SKM-1 treated with dmso at 0.1 percent for 144 hours (cell line): Measurements from ENCODE around the gene OR5H1.
"Not testable (repeated sequence)": the region's sequence is repeated elsewhere in the genome, so short reads cannot be mapped to it uniquely, and the experiment has no call there.

Source experiments
- DNase-seq: peaks from one replicate; lab custom pipeline; 2025; ENCODE audit not compliant: unreplicated experiment; lab: John Stamatoyannopoulos, UW

OR5H1 gene

DNA sequence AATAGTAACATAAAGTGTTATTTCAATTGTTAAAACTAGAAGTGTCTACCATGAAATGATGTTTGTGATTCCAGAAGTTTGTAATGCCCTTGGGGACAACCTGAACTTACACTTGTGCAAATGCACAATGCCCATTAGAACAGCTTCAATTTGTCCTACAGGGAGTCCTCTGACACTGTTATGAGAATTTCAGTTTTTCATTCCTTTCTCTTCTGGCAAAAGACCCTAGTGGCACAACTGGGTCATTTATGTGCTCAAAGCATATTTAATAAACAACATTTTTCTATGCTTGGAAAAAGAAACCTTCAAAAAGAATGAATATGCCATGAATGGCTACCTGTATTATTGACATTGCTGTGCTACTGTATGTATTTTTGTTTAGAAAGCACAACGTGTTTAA lies at the start of gene OR5H1:
TSS of gene OR5H1 (plus strand) at position 301 of the 400 bp plus-strand sequence. CDS start 1,977 bp downstream, outside the sequence.
- DNase-seq = no peak

DNA sequence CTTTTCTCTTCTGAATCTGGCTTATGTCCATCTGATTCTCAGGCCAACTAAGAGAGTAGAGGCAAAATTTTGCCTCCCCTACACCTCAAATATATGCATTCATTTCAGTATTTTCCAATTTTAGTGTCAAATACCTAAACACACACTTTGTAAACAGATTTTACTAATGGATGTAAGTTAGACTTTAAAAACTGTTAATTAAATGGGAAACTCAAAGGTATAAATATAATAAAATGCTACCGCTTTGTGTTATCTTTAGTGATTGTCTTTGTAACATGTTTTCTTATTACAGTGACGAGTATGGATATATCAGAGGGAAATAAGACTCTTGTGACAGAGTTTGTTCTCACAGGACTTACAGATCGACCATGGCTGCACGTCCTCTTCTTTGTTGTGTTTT lies 43.6 kb upstream of the OR5H1 start, which contains the start of gene OR5AC2:
TSS of gene OR5AC2 (plus strand) at position 301 of the 400 bp plus-strand sequence. CDS start at position 301, 0 bp downstream.
- no peak for DNase-seq

DNA sequence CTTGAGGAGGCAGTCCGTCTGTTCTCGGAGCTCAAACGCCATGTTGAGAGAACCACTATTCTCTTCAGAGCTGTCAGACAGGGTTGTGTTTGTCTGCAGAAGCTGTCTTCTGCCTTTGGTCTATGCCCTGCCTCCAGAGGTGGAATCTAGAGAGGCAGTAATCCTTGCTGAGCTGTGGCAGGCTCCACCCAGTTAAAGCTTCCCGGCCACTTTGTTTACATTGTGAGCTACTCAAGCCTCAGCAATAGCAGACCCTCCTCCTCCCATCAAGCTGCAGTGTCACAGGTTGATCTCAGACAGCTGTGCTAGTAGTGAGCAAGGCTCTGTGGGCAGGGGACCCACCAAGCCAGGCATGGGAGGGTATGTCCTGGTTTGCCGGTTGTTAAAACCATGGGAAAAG lies 34.6 kb upstream of the OR5H1 start:
- DNase-seq = no peak

DNA sequence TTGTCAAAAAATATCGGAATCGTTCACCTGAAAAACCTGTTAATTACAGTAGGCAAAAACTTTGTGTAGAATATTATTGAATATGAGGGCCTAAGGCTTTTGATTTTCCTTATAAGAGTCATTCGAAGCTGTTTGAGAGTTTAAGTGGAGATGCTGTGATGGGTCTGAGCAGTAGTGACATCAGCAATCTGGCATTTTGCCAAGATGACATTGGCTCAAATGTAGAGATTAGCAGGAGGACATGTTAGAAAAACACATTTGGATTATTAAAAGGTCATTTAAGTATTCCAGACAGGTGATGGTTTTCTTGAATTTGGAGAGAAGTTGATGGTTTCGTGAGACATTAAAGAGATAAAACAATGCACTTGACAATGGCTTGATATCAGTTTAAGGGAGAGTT lies 30.7 kb upstream of the OR5H1 start:
- DNase-seq = no peak

DNA sequence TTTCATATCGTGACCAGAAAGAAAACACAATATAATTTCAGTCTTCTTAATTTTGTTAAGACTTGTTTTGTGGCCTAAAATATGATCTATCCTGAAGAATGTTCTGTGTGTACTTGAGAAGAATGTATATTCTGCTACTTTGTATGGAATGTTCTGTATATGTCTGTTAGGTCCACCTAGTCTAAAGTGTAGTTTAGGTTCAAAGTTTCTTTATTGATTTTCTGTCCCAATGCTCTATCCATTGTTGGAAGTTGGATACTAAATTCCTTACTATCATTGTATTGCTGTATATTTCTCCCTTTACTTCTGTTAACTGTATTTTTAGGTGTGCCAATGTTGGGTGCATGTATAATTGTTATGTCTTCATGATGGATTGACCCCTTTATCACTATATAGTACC lies 22.4 kb upstream of the OR5H1 start:
- DNase-seq = no peak

DNA sequence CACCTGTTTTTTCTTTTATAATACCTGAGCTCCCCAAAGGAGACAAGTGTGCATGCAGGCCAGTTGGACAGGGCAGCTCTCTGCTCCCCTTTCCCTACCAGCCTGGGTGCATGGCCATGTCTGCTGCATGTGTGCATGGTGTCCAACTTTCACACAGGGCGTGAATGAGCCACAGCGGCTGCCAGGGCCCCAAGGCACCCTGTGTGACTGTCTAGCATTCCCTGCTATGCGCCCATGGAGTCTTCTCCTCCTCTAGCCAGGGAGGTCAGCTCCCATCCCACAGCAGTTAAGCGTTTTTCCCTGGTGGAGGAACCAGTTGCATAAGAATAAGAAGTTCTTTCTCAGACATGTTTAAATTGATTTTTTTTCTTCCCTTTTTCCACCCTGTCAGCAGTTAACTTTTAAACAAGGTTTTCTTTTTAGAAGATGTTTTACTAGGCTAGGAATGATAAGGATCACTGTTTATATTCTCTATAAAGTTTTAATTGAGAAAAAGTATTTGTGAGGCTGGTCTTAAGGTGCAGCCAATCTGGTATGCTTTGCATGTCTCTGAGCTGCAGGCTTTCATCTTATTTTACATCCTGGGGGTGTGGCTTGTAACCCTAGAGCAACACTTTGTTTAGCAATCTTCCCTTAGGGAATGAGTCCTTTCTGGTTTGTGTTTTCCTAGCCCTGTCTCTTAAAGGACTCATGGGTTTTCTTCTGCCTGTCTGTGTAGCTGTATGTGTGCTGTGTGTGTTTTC lies 20.5 kb upstream of the OR5H1 start:
- no peak for DNase-seq

DNA sequence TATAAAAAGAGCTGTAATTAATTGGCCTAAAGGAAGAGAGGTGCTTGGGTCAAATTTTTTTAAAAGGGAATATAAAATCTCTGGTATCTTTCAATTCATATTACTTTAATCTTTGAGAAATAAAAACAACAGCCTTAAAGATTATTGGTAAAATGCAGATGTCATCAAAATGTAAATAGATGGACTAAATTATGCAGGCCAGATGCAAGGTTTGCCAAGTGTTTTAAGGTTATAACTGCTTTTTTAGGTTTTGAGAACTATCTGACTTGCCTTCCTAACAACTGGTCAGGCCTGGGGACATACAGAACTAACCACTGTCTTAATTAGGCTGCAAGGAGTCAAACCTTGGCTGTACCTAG lies 20.0 kb upstream of the OR5H1 start:
- no peak for DNase-seq

DNA sequence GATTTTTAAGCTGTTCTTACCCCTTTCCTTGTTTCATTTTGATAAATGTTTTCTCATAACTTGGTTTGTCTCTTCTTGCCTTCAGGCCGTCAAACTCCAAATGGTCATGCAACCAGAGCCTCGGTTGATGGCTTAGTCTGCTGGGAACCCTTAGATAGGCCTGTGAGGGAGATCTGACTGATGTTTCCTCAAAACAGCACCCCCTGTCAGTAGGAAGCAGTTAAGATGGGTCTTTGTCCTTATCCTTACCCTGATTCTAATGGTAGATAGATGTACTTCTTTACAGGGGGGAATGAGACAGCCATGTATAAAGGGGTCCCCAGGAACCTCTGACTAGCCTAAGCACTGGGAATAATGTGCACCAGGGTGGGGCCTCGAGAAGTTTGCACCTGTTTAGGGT lies 16.3 kb upstream of the OR5H1 start:
- DNase-seq = no peak

DNA sequence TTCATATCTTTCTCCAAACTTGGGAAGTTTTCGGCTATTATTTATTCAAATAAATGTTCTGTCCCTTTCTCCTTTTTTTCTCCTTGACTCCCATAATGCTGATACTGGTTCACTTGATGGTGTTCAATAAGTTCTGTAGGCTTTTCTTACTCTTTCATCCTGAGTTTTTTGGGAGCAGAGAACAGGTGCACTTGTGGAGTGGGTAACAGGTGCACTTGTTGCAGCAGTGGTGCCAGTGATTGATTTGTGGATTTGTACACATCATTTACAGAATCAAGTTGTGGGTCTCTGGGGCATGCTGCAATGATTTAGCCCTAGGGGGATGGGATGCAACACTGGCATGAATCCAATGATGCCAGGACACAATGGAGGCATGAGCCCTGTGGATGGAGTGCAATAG lies 14.8 kb upstream of the OR5H1 start:
- no peak for DNase-seq

DNA sequence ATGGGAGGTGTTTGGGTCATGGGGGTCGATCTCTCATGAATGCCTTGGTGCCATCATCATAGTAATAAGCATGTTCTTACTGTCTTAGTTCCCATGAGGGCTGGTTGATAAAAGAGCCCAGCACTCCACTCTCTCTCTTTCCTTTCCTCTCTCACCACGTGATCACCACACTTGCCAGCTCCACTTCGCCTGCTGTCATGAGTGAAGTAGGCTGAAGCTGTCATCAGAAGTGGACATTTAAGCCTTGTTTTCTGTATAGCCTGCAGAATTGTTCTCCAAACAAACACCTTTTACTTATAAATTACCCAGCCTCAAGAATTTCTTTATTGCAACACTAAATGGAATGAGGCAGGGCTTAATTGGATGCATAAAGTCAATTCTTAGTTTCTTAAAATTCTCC lies 6.1 kb downstream of the OR5H1 start:
- no peak for DNase-seq

DNA sequence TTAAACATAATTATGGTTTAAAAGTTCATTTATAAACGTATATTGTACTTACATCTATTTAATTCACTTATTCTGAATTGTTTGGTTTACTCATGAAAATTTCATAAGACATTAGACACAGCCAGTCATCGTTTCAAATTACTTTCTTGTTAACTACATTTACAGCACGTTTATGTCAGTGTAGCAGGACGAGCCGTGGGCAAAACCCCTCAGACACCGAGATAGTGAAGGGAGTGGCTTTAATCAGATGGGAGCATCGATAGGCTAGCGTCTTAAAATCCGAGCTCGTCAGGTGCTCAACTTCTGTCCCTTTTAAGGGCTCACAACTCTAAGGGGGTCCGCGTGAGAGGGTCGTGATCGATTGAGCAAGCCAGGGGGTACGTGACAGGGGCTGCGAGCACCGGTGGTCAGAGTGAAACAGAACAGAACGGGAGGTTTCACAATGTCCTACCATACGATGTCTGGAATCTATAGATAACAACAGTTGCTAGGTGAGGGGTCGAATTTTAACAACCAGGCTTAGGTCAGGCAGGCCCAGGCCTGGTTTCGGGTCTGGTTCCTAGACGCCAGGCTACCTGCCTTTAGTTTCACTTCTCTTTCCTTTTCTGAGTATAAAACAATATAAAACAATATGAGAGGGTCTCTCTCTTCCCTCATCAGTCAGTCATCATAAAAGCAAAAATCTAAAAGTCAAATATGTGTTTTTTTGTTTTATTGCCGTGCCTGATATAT lies 7.5 kb downstream of the OR5H1 start:
- not testable (repeated sequence) for DNase-seq

DNA sequence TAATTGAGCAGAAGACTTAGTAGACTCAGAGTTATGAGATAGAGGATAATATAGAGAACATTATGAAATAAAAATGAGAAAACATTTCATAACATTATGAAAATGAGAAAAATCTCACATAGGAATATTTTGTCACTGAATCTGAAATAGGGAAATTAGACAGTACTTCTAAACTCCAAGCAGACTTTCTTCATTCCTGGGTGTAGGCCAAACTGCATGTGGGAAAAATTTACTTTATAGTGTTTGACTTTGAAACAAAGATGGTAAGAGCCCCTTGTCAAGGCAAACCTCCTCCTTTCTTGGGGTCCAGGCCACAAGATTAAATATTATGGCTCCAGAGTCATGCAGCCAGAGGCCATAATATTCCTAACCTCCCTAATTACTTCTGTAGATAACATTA lies 10.0 kb downstream of the OR5H1 start:
- no peak for DNase-seq

DNA sequence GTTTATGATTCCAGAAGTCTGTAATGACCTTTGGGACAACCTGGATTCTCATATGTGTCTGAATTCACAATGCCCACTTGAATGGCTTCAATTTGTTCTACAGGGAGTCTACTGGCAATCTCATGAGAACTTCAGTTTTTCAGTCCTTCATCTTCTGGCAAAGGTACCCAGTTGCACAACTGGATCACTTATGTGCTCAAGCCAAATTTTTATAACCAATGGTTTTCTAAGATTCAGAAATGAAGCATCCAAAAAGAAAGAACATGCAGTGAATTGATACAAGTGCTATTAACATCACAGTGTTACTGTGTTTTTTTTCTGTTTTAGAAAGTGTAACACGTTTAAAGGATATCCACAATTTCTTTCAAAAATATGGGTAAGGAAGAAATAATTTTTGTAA lies 16.7 kb downstream of the OR5H1 start, which contains the start of gene OR5H14:
TSS of gene OR5H14 (plus strand) at position 301 of the 400 bp plus-strand sequence. CDS start 1,907 bp downstream, outside the sequence.
- DNase-seq = no peak

DNA sequence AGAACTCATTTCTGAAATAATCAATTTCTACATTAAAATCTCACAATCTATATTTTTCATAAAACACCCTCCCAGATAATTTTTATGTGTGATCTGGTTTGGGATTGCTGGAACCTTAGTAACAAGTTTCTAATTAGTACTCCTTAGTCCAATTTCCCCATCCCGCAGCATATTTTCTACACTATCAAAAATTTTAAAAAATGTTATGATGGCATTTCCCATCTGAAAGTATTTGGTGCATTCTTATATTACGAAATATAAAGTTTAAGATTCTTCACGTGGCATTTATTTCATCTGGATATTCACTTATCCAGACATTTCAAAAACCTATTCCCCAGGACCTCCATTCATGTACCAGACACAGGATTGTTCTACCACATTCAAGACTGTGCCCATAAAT lies 18.2 kb downstream of the OR5H1 start:
- no peak for DNase-seq

DNA sequence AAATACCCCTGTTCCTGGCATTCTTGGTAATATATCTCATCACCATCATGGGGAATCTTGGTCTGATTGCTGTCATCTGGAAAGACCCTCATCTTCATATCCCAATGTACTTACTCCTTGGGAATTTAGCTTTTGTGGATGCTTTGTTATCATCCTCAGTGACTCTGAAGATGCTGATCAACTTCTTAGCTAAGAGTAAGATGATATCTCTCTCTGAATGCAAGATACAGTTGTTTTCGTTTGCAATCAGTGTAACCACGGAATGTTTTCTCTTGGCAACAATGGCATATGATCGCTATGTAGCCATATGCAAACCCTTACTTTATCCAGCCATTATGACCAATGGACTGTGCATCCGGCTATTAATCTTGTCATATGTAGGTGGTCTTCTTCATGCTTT lies 18.9 kb downstream of the OR5H1 start:
- DNase-seq = not testable (repeated sequence)

DNA sequence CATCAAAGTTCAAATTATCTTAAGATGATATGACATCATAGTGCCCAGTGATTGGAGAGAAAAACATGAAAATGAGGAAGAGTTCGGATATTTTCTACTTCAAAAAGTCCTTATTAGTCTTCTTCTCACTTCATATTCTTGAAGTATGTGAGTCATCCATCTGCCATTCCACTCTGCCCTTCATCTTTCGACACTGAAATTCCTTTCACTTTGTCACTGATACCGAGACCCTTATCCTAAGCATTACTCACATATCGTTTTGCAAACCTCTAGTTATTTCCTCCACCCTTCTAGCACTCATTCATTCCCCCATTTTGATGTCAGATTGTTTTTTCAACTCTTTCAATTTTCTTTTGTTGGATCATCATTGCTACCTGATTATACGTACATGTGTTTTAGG lies 20.7 kb downstream of the OR5H1 start:
- DNase-seq = no peak

DNA sequence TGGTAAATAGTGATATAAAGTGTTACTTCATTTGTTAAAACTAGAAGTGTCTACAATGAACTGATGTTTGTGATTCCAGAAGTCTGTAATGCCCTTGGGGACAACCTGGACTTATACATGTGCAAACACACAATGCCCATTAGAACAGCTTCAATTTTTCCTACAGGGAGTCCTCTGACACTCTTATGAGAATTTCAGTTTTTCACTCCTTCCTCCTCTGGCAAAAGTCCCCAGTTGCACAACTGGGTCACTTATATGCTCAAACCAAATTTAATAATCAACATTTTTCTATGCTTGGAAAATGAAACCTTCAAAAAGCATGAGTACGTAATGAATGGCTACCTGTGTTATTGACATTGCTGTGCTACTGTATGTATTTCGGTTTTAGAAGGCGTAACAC lies 35.9 kb downstream of the OR5H1 start, which contains the start of gene OR5H15:
TSS of gene OR5H15 (plus strand) at position 301 of the 400 bp plus-strand sequence. CDS start 2,004 bp downstream, outside the sequence.
- no peak for DNase-seq

DNA sequence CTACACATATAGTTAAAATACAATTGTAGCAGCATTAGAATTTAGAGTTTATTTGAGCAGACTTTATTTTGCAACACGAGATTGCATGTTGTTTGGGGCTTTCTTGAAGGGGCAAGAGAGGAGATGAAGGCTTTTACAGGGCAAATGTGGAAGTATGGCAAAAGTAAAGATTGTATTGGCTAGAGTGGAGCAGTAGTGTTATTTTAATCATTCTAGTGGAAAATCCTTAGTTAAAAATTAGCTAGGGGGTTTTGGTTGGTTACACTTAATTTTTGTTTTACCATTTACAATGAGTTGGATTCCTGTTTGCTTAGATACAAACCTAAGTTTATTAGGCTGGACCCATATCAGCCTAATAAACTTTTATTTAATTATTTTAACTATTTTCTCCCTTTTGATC lies 40.5 kb downstream of the OR5H1 start:
- no peak for DNase-seq

DNA sequence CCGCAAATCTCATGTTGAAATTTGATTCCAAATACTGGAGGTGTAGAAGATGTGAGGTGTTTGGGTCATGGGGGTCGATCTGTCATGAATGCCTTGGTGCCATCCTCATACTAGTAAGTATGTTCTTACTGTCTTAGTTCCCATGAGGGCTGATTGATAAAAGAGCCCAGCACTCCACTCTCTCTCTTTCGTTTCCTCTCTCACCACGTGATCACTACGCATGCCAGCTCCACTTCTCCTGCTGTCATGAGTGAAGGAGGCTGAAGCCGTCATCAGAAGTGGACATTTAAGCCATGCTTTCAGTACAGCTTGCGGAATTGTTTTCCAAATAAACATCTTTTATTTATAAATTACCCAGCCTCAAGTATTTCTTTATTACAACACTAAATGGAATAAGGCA lies 42.1 kb downstream of the OR5H1 start:
- DNase-seq = no peak

DNA sequence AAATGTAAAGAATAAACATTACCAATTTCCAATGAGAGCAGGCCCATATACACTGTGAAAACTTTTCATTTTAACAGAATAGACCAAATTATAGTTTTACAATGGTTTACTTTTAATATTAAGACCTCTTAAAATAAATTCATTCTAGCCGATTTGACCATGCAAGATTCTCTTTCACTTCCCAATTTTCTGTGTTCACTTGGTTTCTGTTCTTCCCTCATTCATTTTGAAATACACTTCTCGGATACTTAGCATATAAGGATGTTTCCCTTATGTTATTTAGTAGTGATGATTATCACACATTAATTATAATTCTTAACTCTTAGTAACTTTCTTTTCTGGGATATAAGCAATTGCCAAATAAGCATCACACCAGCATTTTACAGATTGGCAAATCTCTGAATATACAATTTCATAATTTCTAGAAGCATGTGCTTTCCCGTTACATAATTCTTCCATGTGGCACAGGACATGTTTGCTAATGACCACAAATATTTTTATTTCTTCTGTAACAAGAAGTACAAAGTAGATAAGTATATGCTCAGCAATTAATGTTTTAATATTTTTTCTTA lies 49.9 kb downstream of the OR5H1 start:
- no peak for DNase-seq

DNA sequence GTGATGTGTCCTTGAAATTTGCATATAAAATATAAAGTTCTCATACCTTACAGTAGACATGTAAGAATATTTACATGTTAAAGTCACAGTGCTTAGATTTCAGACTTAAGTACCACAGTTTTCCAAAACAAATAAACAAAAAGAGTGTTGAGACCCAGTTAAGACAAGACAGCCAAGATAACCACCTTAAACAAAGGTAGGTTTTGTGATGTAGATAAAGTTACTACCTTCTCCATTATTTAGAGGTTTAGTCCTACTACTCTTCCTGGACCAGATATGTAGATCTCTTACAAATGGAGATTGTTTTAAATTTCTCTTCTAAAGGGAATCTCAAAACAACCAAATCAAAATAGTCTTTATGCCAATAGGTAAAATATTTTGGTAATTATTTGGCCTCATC lies 51.7 kb downstream of the OR5H1 start:
- no peak for DNase-seq

DNA sequence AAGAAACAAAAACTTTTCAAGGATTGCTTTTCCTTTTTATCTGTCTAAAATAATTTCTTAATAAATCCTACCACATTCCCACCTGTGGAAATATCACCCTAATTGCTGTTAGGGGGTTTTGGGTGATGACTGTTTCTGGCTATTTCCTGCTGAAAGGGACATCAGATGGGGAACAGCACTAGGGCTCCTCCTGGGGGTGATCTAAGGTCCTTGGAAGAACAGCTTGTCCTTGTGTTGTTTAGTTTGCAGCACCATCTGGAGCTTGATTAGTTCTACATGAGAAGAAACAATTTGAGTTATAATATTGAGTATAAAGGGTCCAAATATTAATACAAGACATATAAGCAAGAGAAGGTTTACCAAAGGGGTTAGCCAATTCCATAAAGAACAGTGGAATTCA lies 54.7 kb downstream of the OR5H1 start:
- DNase-seq = no peak
